Activated T-helper 9 cell treated with anti-CD3 and anti-CD28 coated beads, Interleukin-2, amount 50 U/mL, for 16 hours (primary cell): ENCODE measurements around the gene POU2F1.
"Not testable (repeated sequence)": the region's sequence is repeated elsewhere in the genome, so short reads cannot be mapped to it uniquely, and the experiment has no call there.

Experiments
- DNase-seq: peaks from one replicate; pipeline ENCODE4 v3.0.0-alpha.2; 2020; ENCODE audit warnings: low read depth

POU2F1 gene

GRCh38 chr1:167314671-167315070 lies 94.0 kb downstream of the POU2F1 start:
- DNase-seq = no peak

DNA sequence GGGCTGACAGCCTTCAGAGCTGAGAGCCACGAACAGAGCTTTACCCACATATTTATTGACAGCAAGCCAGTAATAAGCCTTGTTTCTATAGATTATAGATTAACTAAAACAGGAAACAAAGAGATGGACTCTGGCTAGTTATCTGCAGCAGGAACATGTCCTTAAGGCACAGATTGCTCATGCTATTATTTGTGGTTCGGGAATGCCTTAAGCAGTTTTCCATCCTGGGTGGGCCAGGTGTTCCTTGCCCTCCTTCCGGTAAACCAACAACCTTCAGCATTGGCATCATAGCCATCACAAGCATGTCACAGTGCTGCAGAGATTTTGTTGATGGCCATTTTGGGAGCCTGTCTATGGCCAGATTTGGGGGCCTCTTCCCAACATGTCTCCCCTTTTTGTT lies 96.8 kb downstream of the POU2F1 start:
- no peak for DNase-seq

DNA sequence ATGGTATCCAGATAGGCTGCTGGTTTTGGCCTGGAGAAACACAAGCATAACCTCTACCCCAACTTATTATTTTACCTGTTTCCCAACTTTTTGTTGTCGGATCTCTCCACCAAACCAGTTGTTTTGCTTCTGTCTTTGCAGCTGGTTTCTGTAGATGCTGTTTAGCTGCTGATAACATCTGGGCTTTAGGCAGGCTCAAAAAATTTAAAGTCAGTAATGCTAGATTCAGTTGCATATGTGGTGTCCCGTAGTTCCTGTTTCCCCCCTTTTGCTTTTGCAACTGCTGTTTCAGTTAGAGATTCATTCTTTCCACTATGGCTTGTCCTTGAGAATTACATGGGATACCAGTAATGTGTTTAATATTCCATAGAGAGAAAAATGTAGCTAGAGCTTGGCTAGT lies 98.5 kb downstream of the POU2F1 start:
- DNase-seq = not testable (repeated sequence)

GRCh38 chr1:167322483-167322882 lies 101.8 kb downstream of the POU2F1 start:
- no peak for DNase-seq

- DNase-seq = no peak
Measured at GRCh38 chr1:167325151-167325550, 104.5 kb downstream of the POU2F1 start.

- no peak for DNase-seq
Measured at GRCh38 chr1:167328306-167328815, 107.7 kb downstream of the POU2F1 start.

- DNase-seq = no peak
Measured at GRCh38 chr1:167328816-167329483, 108.3 kb downstream of the POU2F1 start.

GRCh38 chr1:167330601-167331293 lies 110.1 kb downstream of the POU2F1 start:
- no peak for DNase-seq

- DNase-seq = no peak
Measured at GRCh38 chr1:167331650-167332049, 111.0 kb downstream of the POU2F1 start.

GRCh38 chr1:167332503-167332902 lies 111.8 kb downstream of the POU2F1 start:
- no peak for DNase-seq

DNA sequence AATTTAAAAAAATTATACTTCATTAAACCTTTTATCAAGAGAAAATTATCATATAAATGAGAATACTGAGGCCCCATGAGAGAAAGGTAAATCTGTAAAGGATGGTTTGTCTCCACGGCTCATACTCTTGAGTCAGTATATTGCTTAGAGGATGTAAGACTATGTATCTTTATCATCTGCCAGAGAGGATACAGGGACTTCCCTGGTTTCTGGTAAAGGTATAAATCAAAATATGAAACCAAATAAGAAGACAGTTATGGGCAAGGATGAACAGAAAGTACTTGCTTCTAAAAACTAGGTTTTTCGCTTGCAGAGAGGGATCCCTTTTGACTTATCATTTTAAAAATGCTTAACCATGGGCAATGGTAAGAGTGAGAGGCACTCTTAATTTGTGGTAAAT lies 112.4 kb downstream of the POU2F1 start:
- DNase-seq = no peak

DNA sequence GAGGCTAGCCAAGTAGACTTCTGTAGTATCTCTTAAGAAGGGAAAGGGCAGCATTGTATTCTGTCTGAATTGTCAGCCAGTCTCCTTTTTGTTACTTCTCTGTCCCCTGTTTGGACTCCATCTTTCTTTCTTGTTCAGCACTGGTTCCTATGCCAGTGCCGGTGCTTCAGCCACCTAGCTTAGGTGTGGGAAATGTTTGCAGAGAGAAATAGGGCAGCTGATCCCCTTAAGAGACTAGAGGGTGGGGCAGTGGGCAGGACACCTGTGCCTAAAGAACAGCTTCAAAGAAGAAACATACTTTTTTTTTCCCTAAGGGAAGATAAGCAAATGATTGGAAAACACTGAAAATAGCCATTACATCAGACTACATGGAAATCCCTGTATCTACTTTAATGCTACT lies 113.0 kb downstream of the POU2F1 start:
- no peak for DNase-seq

GRCh38 chr1:167339405-167339804 lies 118.7 kb downstream of the POU2F1 start:
- no peak for DNase-seq

DNA sequence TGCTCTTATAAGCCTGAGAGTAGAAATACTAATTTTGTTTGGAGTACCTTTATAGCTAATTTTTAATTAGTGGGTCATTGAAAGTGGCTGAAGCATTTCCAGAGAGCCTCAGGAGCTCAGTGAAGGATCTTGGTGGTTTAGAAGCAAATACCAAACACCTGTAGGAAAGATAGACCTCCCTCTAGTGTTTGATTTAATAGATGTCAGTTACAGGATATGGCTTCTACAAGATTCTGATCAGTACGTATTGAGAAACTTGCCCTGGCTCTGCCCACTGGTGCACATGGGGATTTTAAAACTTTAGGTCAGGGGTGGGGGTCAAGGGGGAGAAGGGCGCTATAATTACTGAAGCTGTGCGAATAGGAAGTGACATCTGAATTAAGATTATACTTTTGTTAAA lies 122.2 kb downstream of the POU2F1 start:
- DNase-seq = no peak

- no peak for DNase-seq
Measured at GRCh38 chr1:167344112-167344511, 123.4 kb downstream of the POU2F1 start.

GRCh38 chr1:167344615-167345385 lies 124.1 kb downstream of the POU2F1 start:
- no peak for DNase-seq

DNA sequence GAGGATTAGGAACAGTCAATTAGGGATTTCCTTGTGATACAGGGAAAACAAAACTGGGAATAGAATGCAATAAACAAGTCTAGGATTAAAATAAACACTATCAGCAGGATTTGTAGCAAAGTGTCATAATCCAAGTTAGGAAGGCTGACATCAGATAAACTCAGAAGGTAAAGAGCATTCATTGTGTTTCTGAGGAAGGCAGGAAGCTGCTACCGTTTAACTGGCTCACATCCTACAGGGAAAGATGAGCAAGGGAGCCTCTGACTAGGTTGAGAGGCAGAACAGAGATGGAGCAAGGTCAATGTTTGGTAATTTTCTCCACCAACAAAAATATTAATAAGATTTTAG lies 124.7 kb downstream of the POU2F1 start:
- no peak for DNase-seq

- DNase-seq = no peak
Measured at GRCh38 chr1:167357305-167357704, 136.6 kb downstream of the POU2F1 start.

- no peak for DNase-seq
Measured at GRCh38 chr1:167359295-167359694, 138.6 kb downstream of the POU2F1 start.

- no peak for DNase-seq
Measured at GRCh38 chr1:167360120-167360519, 139.4 kb downstream of the POU2F1 start.

GRCh38 chr1:167362638-167363037 lies 142.0 kb downstream of the POU2F1 start:
- DNase-seq = no peak

DNA sequence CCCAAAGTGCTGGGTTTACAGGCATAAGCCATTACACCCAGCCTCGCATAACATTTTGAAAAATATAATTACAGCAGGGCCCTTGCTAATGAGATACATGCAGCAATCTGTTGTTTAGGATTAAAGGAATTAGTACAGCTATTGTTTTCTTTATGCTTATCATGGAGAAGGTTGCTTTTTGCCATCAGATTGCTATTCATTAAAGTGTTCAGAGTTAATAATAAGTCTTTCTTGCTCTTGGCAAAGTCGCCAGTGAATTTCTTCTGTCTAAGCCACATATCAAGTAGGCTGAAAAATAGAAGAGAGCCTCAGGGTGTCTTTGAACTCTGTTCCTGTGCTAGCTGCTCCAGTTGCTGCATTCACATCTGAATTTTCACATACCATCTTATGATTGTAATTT lies 144.1 kb downstream of the POU2F1 start:
- DNase-seq = no peak

GRCh38 chr1:167365360-167365759 lies 144.7 kb downstream of the POU2F1 start:
- DNase-seq = no peak
